GM19023 (cell line): Measurements from ENCODE around the gene WWC1.

Experiments used
- ATAC-seq: cut with Tn5 transposase; IDR thresholded peaks from one replicate; pipeline ENCODE4 v1.9.1; 2021; ENCODE audit warnings: mild to moderate bottlenecking, moderate library complexity; ENCODE audit not compliant: unreplicated experiment

Gene WWC1

GRCh38 chr5:168404365-168404764, 112.9 kb downstream of the WWC1 start:
- no peak for ATAC-seq

- ATAC-seq, result no peak
These were observed 115.8 kb downstream of the WWC1 start for GRCh38 chr5:168407211-168407610.

DNA sequence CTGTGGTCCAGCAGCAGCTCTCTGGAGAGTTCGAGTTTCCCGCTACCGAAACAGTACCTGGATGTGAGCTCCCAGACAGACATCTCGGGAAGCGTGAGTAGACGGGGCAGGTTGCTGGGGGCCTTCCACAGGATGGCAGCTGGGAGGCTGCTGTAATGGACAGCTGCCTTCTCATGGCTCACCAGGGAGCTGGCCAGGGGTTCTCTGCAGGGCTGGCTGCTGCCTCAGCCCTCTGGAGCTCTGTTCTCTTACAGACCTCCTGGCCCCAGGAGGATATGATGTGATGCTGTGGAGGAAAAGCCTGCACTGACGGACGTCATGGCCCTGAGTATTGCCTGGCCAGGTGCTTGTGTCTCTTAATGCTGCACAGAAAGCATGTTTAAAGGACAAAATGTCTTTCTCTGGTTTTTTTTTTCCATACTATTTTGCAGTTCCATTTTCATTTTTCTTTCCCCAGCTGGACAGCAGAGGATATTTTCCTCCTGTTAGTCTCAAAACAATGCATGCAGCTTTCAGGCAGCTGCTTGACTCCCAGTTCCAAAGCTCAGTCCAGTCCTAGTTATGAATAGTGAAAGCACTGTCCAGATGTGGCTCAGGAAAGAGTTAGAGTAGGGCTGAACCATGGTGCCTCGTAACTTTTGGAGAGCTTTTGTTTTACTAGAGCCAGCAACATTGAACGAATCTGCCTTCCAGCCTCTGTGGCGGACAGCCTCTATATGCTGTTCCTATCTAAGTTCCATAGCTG, 117.3 kb downstream of the WWC1 start:
- ATAC-seq, result no peak

- ATAC-seq, result no peak
These were observed 118.4 kb downstream of the WWC1 start for GRCh38 chr5:168409591-168410458.

GRCh38 chr5:168411871-168412270, 120.4 kb downstream of the WWC1 start:
- ATAC-seq, result no peak

DNA sequence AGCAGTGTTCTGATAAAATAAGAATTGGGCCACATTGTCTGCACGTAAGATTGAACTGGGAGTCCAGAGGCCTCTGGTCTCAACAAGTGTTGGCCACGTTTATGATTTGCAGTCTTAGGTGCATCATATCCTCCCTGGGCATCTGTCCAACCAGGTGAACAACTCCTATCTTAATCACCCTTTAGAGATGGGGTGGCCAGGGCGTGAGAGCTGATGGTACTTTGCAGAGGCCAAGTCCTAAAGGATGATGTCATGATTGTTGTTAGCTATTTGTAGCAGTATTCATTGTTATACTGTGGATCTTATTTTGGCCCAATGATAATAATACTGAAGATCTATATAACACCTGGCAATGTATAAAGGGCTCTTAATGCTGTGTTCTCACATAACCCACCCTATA, 121.6 kb downstream of the WWC1 start:
- ATAC-seq, result no peak

DNA sequence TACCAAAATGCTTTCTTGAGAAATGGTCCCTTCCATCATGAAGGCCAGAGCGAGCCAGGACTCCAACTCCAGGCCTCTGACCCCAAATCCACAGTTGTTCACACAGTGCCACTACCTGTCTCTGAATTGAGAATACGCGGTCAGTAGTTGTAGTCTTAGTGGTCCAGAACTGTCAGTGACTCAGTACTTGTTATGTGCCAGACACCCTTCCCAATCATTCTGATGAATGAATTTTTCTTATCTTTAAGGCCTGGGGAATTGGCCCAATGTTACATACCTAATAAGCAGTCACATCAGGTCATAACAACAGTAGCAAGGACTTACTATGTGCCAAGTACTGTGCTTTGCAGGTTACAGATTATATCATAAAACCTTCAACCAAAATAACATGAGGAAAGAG, 122.2 kb downstream of the WWC1 start:
- ATAC-seq, result no peak

DNA sequence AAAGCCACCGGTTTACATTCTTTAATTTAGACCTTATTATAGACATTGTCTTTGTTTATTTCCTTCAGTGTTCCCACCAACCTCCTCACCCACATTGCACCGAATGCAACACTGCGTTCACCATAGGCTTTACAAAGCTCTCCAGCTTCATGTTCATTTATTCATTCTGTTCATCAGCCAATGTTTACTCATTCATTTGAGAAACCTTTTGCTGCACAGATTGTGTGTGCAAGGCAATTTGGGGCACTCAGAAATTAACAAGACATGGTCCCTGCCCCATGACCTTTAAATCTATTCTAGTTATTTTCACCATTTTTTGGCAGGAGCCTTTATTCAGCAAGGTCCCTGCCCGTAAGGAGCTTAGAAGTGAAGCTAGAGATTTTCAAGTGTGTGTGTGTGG, 124.0 kb downstream of the WWC1 start:
- ATAC-seq, result no peak

GRCh38 chr5:168415971-168416370, 124.5 kb downstream of the WWC1 start:
- no peak for ATAC-seq

DNA sequence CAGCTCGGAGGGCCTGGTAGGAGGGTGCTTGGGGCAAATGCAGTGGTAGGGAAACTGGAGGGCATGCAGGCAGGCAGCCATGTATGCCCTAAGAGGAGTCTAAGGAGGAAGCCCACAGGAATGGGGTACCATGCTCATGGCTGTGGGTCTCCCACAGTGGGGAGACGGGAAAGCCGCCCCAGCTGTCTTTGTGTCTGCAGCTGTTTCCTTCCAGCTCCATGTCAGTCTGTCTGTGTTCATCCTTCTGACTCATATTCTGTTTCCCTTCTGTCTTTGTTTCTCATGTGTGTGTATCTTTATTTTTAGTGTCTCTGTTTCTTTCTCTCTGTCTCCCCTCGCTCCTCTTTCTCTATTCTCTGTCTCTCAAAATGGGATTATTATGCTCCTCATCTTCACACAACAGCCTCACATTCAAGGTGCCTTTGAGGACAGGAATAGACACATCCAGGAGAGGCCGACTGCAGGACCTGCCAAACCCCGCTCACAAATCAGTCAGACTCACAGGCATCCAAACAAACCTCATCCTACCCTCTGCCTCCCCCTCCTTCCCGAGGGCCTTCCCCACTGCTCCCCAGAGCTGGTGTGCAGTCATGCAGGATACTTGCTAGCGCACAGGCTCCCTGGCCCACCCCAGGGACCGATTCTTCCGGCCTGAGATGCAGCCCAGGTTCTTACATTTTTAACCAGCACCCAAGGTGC, 126.4 kb downstream of the WWC1 start:
- no peak for ATAC-seq

DNA sequence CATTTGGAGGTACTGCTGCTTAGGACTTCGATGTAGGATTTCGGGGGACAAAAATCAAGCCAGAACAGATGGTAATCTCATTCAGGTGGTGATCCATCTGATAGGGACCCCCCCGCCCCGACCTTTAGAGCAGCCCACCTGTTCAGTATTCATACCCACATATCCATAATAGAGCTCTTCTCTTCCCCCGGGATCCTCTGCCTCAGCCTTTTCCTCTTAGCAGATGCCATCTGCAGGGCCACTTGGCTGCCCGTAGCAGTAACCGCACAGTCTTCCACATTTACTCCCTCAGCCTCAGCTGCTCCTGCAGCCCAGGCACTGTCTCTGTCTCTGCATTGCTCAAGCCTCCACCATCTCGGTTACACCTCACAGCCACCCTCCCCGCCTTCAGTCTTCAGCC, 129.0 kb downstream of the WWC1 start:
- no peak for ATAC-seq

DNA sequence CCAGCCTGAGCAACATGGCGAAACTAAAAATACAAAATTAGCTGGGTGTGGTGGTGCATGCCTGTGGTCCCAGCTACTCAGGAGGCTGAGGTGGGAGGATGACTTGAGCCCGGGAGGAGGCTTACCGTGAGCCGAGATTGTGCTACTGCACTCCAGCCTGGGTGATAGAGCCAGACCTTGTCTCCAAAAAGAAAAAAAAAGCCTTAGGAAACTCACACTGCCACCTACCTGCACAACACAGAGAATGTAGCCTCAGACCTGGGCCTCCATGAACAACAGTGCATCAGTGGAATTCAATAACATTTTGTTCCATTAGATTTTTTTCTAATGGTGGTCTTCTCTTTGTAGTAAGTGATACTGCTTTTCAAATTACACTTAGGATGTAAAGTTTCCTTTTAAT, 131.0 kb downstream of the WWC1 start:
- ATAC-seq, result no peak

DNA sequence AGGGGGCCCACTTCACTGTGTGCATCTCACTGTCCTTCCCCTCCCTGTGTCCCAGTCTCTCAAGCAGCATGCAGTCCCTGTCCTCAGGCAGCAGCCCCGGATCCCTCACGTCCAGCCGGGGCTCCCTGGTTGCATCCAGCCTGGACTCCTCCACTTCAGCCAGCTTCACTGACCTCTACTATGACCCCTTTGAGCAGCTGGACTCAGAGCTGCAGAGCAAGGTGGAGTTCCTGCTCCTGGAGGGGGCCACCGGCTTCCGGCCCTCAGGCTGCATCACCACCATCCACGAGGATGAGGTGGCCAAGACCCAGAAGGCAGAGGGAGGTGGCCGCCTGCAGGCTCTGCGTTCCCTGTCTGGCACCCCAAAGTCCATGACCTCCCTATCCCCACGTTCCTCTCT, 132.0 kb downstream of the WWC1 start:
- ATAC-seq, result no peak

- no peak for ATAC-seq
These were observed 132.5 kb downstream of the WWC1 start for GRCh38 chr5:168423971-168424370.

GRCh38 chr5:168424594-168425323, 133.3 kb downstream of the WWC1 start:
- ATAC-seq, result no peak

GRCh38 chr5:168426007-168426863, 134.8 kb downstream of the WWC1 start:
- no peak for ATAC-seq

- ATAC-seq, result no peak
These were observed 135.4 kb downstream of the WWC1 start for GRCh38 chr5:168426864-168427172.

GRCh38 chr5:168427224-168427623, 135.8 kb downstream of the WWC1 start:
- no peak for ATAC-seq

DNA sequence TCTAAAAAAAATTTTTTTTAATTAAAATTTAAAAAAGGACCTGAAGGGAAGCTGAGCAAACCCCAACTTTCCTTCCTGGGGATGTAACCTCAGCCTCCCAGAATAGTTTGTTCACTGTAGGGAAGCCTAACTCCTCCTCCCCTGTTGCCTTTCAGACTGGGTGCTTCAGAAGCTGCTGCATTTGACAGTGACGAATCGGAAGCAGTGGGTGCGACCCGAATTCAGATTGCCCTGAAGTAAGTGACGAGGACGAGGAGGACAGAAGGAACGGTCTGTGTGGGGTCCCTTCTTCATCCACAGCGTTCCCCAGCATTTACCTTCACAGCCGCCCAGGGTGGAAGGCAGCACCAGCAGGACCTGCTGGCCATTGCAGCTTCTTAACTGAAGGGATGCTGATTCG, 137.1 kb downstream of the WWC1 start:
- no peak for ATAC-seq

DNA sequence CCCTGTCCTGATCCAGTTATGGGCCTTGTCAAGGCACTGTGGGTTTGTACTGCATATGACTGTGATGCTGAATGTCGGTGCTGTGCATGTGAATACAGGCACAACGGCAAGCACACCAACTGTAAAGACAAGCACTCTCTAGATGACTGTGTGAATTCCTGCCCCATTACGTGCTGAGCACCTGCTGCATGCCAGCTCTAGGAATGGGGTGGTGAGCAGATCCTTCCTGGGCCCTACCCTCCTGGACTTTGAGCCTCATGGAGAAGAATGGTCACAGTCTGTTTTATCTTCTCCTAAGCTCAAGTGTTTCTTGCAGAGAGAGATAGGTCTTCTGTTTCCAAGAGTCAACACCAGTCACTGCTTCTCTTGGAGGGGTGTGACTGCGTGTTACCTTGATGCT, 138.9 kb downstream of the WWC1 start:
- ATAC-seq, result no peak
